NCI-H510A treated with DMSO at 0.1 percent for 48 hours (cell line): ENCODE data around the gene RFC4.
"Not testable (repeated sequence)": the region's sequence is repeated elsewhere in the genome, so short reads cannot be mapped to it uniquely, and the experiment has no call there.

Experiments
- DNase-seq: peaks from one replicate; lab custom pipeline; 2025; lab: John Stamatoyannopoulos, UW

Gene RFC4

GRCh38 chr3:186806089-186807055, at the start of gene RFC4:
RFC4 (minus strand) TSS chr3:186806482; CDS start chr3:186804713, 1,769 bp downstream.
- peak; percentile 80 for DNase-seq

- DNase-seq, result no peak
Measured at GRCh38 chr3:186854954-186855353, 48.7 kb upstream of the RFC4 start.

GRCh38 chr3:186854146-186854545, 47.9 kb upstream of the RFC4 start:
- DNase-seq, result no peak

- DNase-seq, result no peak
Measured at GRCh38 chr3:186852994-186853393, 46.7 kb upstream of the RFC4 start.

GRCh38 chr3:186851835-186852234, 45.6 kb upstream of the RFC4 start:
- not testable (repeated sequence) for DNase-seq

- DNase-seq, result peak; percentile 52
Measured at GRCh38 chr3:186849374-186849975, 43.2 kb upstream of the RFC4 start.

- no peak for DNase-seq
Measured at GRCh38 chr3:186847437-186847836, 41.2 kb upstream of the RFC4 start.

- DNase-seq, result no peak
Measured at GRCh38 chr3:186845756-186846155, 39.5 kb upstream of the RFC4 start.

GRCh38 chr3:186844908-186845307, 38.6 kb upstream of the RFC4 start:
- no peak for DNase-seq

GRCh38 chr3:186843039-186843432, 36.8 kb upstream of the RFC4 start:
- DNase-seq, result no peak

- no peak for DNase-seq
Measured at GRCh38 chr3:186842426-186843038, 36.2 kb upstream of the RFC4 start, which contains the start of gene ADIPOQ. ADIPOQ (plus strand) TSS chr3:186842710; CDS start chr3:186853059, 10,349 bp downstream.

GRCh38 chr3:186841620-186842019, 35.3 kb upstream of the RFC4 start:
- DNase-seq, result no peak

- no peak for DNase-seq
Measured at GRCh38 chr3:186839874-186840641, 33.8 kb upstream of the RFC4 start.

- DNase-seq, result no peak
Measured at GRCh38 chr3:186832276-186832675, 26.0 kb upstream of the RFC4 start.

- no peak for DNase-seq
Measured at GRCh38 chr3:186831798-186832197, 25.5 kb upstream of the RFC4 start.

- DNase-seq, result no peak
Measured at GRCh38 chr3:186828340-186828739, 22.1 kb upstream of the RFC4 start.

GRCh38 chr3:186826976-186827857, 20.9 kb upstream of the RFC4 start:
- DNase-seq, result peak; percentile 85

GRCh38 chr3:186826410-186826975, 20.2 kb upstream of the RFC4 start:
- DNase-seq, result no peak

- no peak for DNase-seq
Measured at GRCh38 chr3:186825872-186826409, 19.7 kb upstream of the RFC4 start.

- no peak for DNase-seq
Measured at GRCh38 chr3:186825294-186825821, 19.1 kb upstream of the RFC4 start.
